ENCODE results near the gene DACT1.

- TF ChIP-seq CTCF (IDR thresholded peaks at IDR 0.05; ENCODE audit: poor library complexity, severe bottlenecking): no peak
- TF ChIP-seq RAD21 (conservative IDR thresholded peaks at IDR 0.05): no peak
- no peak for TF ChIP-seq POLR2AphosphoS5 (IDR thresholded peaks at IDR 0.05)
- no peak for TF ChIP-seq EP300 (conservative IDR thresholded peaks at IDR 0.05; ENCODE audit: poor library complexity, severe bottlenecking)
- no peak for TF ChIP-seq EZH2 (IDR thresholded peaks at IDR 0.05; ENCODE audit: borderline replicate concordance, insufficient read depth, low read length, poor library complexity, severe bottlenecking)
Observed at GRCh38 chr14:58598804-58599525, 38.8 kb upstream of the DACT1 start.
